HCT116 (cell line): Measurements from ENCODE around the gene OR8D2. TPM values are rescaled to one million over a fixed set of nuclear protein-coding genes. Genes with fewer than 3 reads are reported as not detected.

ENCODE experiments used
- ATAC-seq: fragments of 200-7000 bp; cut with Tn5 transposase; 2 replicates; pipeline ENCODE4 v1.9.1; 2020; ENCODE audit warnings: mild to moderate bottlenecking, moderate library complexity
- BruUV-seq: library from RNA; stranded (reverse); fragments of 400-500 nt; replicated peaks from 2 replicates; lab custom pipeline; 2021; lab: Mats Ljungman, UMichigan
- CTCF ChIA-PET: fragments of 300-600 bp; sonication (Branson Sonifier 250); formaldehyde crosslinking; loops from one replicate; lab custom pipeline; 2021; ENCODE audit warnings: antibody characterized with exemption; lab: Charles Lee
- POLR2A ChIA-PET: fragments of 300-600, 350-600 bp; sonication (Branson Sonifier 250); formaldehyde crosslinking; loops from one replicate; lab custom pipeline; 2021; ENCODE audit warnings: antibody characterized with exemption; lab: Charles Lee
- RAD21 ChIA-PET, 2 experiments: fragments of 300-600 bp; sonication (Branson Sonifier 250); formaldehyde crosslinking; loops; one replicate each; lab custom pipeline; 2023; ENCODE audit warnings: low total read pairs in 2 of 2; ENCODE audit not compliant: uncharacterized antibody in 2 of 2, unreplicated experiment in 2 of 2, low non-redundant PET in 1 of 2; lab: Charles Lee
- DNase-seq: peaks from one replicate; pipeline ENCODE4 v3.0.0-alpha.2; 2010; ENCODE audit warnings: low read depth, low spot score
- H2AFZ ChIP-seq: fragments of 200-600 bp; shearing (Covaris generic), sonication (generic); 2 replicates; pipeline ENCODE4 v1.6.1; 2017; ENCODE audit warnings: low read depth, mixed run types, mixed read lengths, antibody characterized with exemption, low read length; ENCODE audit not compliant: poor library complexity, severe bottlenecking
- H3K27ac ChIP-seq: 2 replicates; pipeline ENCODE4 v1.5.1; 2012; ENCODE audit warnings: low read depth, low read length
- H3K27me3 ChIP-seq: fragments of 200-600 bp; sonication (generic); 2 replicates; pipeline ENCODE4 v1.6.1; 2016; ENCODE audit warnings: mixed run types, low read length, mixed read lengths; ENCODE audit not compliant: insufficient read depth
- H3K36me3 ChIP-seq, 2 experiments: fragments of 200-500 bp in 1 of 2; fragments of 200-600 bp in 1 of 2; sonication (Bioruptor generic) in 1 of 2; sonication (generic) in 1 of 2; 2 replicates each; pipeline versions ENCODE4 v1.5.1 to v1.6.1; 2014 to 2016; ENCODE audit warnings: low read length in 2 of 2, inconsistent platforms in 1 of 2, mixed read lengths in 1 of 2, mixed run types in 1 of 2; ENCODE audit not compliant: insufficient read depth in 2 of 2, control insufficient read depth in 1 of 2
- H3K4me1 ChIP-seq, 2 experiments: fragments of 200-600 bp in 1 of 2; sonication (generic) in 1 of 2; 2 replicates each; pipeline versions ENCODE4 v1.5.1 to v1.6.1; 2012 to 2017; ENCODE audit warnings: low read length in 2 of 2, inconsistent platforms in 1 of 2, mild to moderate bottlenecking in 1 of 2, mixed read lengths in 1 of 2, mixed run types in 1 of 2, moderate library complexity in 1 of 2; ENCODE audit not compliant: insufficient read depth in 2 of 2, control insufficient read depth in 1 of 2
- H3K4me2 ChIP-seq: fragments of 200-600 bp; sonication (generic); 2 replicates; pipeline ENCODE4 v1.6.1; 2017; ENCODE audit warnings: mixed run types, low read length, mixed read lengths
- H3K4me3 ChIP-seq, 2 experiments: fragments of 200-600 bp in 1 of 2; sonication (generic) in 1 of 2; replicated peaks in 1 of 2; 2 replicates each; pipeline ENCODE4 v1.5.1; 2011 to 2016; ENCODE audit warnings: low read length in 2 of 2, control low read depth in 1 of 2, low read depth in 1 of 2, mild to moderate bottlenecking in 1 of 2, mixed read lengths in 1 of 2, mixed run types in 1 of 2
- H3K79me2 ChIP-seq: fragments of 200-600 bp; sonication (generic); 2 replicates; pipeline ENCODE4 v1.6.1; 2017; ENCODE audit warnings: mild to moderate bottlenecking, mixed run types, low read length, moderate library complexity, mixed read lengths; ENCODE audit not compliant: insufficient read depth
- H3K9ac ChIP-seq: fragments of 200-600 bp; sonication (generic); 2 replicates; pipeline ENCODE4 v1.6.1; 2016; ENCODE audit warnings: low read length, mixed read lengths
- H3K9me2 ChIP-seq: fragments of 200-600 bp; sonication (generic), shearing (Covaris generic); 2 replicates; pipeline ENCODE4 v1.6.1; 2017; ENCODE audit warnings: mixed run types, mild to moderate bottlenecking, moderate library complexity; ENCODE audit not compliant: insufficient read depth
- H3K9me3 ChIP-seq, 2 experiments: fragments of 200-500 bp in 1 of 2; fragments of 200-600 bp in 1 of 2; sonication (Bioruptor generic) in 1 of 2; sonication (generic) in 1 of 2; 2 replicates each; pipeline ENCODE4 v1.6.1; 2014 to 2017; ENCODE audit warnings: low read length in 2 of 2, mixed read lengths in 2 of 2, inconsistent platforms in 1 of 2, low read depth in 1 of 2, mild to moderate bottlenecking in 1 of 2, mixed run types in 1 of 2, moderate library complexity in 1 of 2; ENCODE audit not compliant: control insufficient read depth in 1 of 2, insufficient read depth in 1 of 2
- H4K20me1 ChIP-seq: fragments of 200-600 bp; sonication (generic), shearing (Covaris generic); 2 replicates; pipeline ENCODE4 v1.6.1; 2017; ENCODE audit warnings: mixed run types, mild to moderate bottlenecking, moderate library complexity; ENCODE audit not compliant: insufficient read depth
- CEBPB ChIP-seq: IDR thresholded peaks from 2 replicates; pipeline ENCODE4 v1.6.1; 2012; ENCODE audit warnings: low read depth
- EGR1 ChIP-seq: IDR thresholded peaks from 2 replicates; pipeline ENCODE4 v1.6.1; 2012; ENCODE audit warnings: low read depth
- ELF1 ChIP-seq: IDR thresholded peaks from 2 replicates; pipeline ENCODE4 v1.6.1; 2012; ENCODE audit warnings: low read depth, borderline replicate concordance
- FOSL1 ChIP-seq: IDR thresholded peaks from 2 replicates; pipeline ENCODE4 v1.6.1; 2012; ENCODE audit warnings: low read depth
- JUND ChIP-seq: IDR thresholded peaks from 2 replicates; pipeline ENCODE4 v1.6.1; 2012
- MAX ChIP-seq: IDR thresholded peaks from 2 replicates; pipeline ENCODE4 v1.6.1; 2012
- REST ChIP-seq: IDR thresholded peaks from 2 replicates; pipeline ENCODE4 v1.6.1; 2012; ENCODE audit warnings: low read depth
- SIN3A ChIP-seq: IDR thresholded peaks from 2 replicates; pipeline ENCODE4 v1.6.1; 2012; ENCODE audit warnings: low read depth
- SRF ChIP-seq: IDR thresholded peaks from 2 replicates; pipeline ENCODE4 v1.6.1; 2012; ENCODE audit warnings: low read depth
- ZFX ChIP-seq: fragments of 450-650 bp; IDR thresholded peaks from 2 replicates; pipeline ENCODE4 v1.6.1; 2017
- intact Hi-C: fragments of 100-400 bp; cut with micrococcal nuclease; formaldehyde crosslinking; loops from 2 replicates; pipeline ENCODE4 v1.10.0; 2022
- total RNA-seq: library from RNA; stranded (reverse); gene quantifications from one replicate; pipeline ENCODE4 v1.2.1, GENCODE V29; 2021; ENCODE audit not compliant: unreplicated experiment

Gene OR8D2
- total RNA-seq, 1 experiment from 2014 or later: not detected

DNA sequence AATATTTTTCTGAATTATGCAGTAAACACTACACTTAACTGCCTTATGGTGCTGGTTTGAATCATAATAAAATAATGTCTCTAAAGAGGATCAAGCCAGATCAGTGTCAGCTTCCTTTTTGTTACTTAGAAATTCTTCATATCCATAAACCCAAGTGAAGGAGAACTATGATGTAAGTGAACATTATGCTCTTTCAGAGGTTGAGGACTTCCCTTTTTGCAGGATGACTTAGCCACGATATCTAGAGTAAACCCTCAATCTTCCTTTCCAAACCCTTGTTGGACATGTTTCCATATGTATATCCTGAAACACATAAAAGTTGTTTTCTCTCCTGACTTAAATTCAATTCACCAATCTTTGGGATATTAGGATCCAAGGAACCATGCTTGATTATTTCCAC lies 25.3 kb downstream of the OR8D2 start (continued):
- TF ChIP-seq REST (no peak), ELF1 (no peak), CEBPB (no peak), SIN3A (no peak), JUND (no peak), MAX (no peak), FOSL1 (no peak), EGR1 (no peak), SRF (no peak)

DNA sequence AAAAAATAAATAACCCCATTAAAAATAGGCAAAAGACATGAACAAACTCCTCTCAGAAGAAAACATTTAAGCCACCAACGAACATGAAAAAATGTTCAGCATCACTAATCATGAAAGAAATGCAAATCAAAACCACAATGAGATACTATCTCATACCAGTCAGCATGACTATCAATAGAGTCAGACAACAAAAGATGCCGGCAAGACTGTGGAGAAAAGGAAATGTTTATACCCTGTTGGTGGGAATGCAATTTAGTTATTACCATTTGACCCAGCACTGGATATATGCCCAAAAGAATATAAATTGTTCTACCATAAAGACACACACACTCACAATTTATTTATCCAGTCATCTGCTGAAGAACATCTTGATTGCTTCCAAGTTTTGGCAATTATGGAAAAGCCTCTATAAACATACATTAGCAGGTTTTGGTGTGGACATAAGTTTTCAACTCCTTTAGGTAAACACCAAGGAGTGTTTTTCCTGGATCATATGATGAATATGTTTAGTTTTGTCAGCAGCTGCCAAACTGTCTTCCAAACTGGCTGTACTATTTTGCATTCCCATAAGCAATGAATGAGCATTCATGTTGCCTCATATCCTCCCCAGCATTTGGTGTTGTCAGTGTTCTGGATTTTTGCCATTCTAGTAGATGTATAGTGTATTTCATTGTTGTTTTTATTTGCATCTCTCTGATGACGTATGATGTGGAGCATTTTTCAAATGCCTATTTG lies 34.2 kb downstream of the OR8D2 start:
- intact Hi-C loops: no loop called here
- H3K27me3 ChIP-seq: peaks cover 2% of the 10 kb centered on the region; the same call in 1 of the 2 replicates
- ATAC-seq: no peak
- H3K9me3 ChIP-seq: no peaks in the 10 kb centered on the region
- H3K4me1 ChIP-seq: no peaks in the 10 kb centered on the region
- TF ChIP-seq ZFX: no peak
- no peak for TF ChIP-seq JUND
- no peak for TF ChIP-seq CEBPB
- TF ChIP-seq, all 23 proteins: peak for 0
- Histone ChIP-seq H3K36me3 (no peaks in the 10 kb centered on the region), H3K4me3 (no peak overlapping the region), H3K9ac (no peak overlapping the region), H3K4me2 (no peak overlapping the region), H4K20me1 (no peaks in the 10 kb centered on the region), H2AFZ (no peak overlapping the region), H3K79me2 (no peaks in the 10 kb centered on the region), H3K27ac (no peak overlapping the region), H3K9me2 (no peaks in the 10 kb centered on the region)
- RAD21 ChIA-PET: no interaction called here
- DNase-seq: no peak
- BruUV-seq: no TSS peak
- CTCF ChIA-PET: no interaction called here
- POLR2A ChIA-PET: no interaction called here
